ENCODE measurements around the gene PCGF1.

PCGF1 gene

DNA sequence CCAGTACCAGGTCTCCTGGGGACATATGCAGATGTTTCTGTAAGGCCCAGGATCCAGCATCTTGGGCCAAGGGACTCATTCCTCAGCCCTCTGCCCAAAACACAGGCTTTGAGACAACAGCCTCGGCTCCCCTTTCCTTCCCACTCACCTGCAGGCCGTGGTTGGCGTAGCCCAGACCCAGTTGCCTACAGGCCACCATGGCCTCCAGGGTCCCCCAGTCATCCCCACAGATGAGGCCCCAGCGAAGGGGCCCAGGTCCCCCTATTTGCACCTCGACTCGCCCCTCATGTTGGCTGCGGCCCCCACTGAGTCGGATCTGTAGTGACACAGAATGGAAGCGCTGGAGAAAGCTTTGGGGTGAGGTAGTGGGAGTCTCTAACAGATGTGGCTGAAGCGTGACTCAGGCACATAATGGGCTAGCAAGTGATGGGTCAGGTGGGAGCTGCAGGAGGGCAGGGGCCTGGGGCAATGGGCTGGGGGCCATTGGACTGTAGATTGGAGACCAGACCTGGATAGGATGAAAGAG is 28.0 kb upstream of the PCGF1 start:
- FAIRE-seq: no peak

GRCh38 chr2:74534411-74534810 is 26.9 kb upstream of the PCGF1 start:
- no peak for DNase-seq (ENCODE audit: insufficient read length)
- TF ChIP-seq TAF1 (IDR thresholded peaks at IDR 0.05; ENCODE audit: borderline replicate concordance, low read depth, low read length): no peak
- 0 out of 2 replicates have a peak, but pooled peaks have one; percentile 12 for TF ChIP-seq POLR2A (IDR thresholded peaks at IDR 0.05; ENCODE audit: low read depth, low read length)
- TF ChIP-seq POLR2AphosphoS5 (IDR thresholded peaks at IDR 0.05; ENCODE audit: low read depth, low read length): peak; percentile 44
- no peak for FAIRE-seq

More for the DNA sequence above, 28.0 kb upstream of the PCGF1 start:
- no peak for DNase-seq (ENCODE audit: insufficient read length)
- TF ChIP-seq POLR2A (IDR thresholded peaks at IDR 0.05; ENCODE audit: low read depth, low read length) (no peak), POLR2AphosphoS5 (IDR thresholded peaks at IDR 0.05; ENCODE audit: low read depth, low read length) (no peak), TAF1 (IDR thresholded peaks at IDR 0.05; ENCODE audit: borderline replicate concordance, low read depth, low read length) (no peak)

GRCh38 chr2:74533464-74533863 is 26.0 kb upstream of the PCGF1 start:
- no peak for DNase-seq (ENCODE audit: insufficient read length)
- TF ChIP-seq POLR2A (IDR thresholded peaks at IDR 0.05; ENCODE audit: low read depth, low read length) (peak; percentile 42; the same call in 1 of the 2 replicates), TAF1 (IDR thresholded peaks at IDR 0.05; ENCODE audit: borderline replicate concordance, low read depth, low read length) (no peak), POLR2AphosphoS5 (IDR thresholded peaks at IDR 0.05; ENCODE audit: low read depth, low read length) (0 out of 2 replicates have a peak, but pooled peaks have one; percentile 45)
- FAIRE-seq: no peak

- TF ChIP-seq POLR2AphosphoS5 (IDR thresholded peaks at IDR 0.05; ENCODE audit: low read depth, low read length) (no peak), POLR2A (IDR thresholded peaks at IDR 0.05; ENCODE audit: low read depth, low read length) (no peak), TAF1 (IDR thresholded peaks at IDR 0.05; ENCODE audit: borderline replicate concordance, low read depth, low read length) (no peak)
- DNase-seq (ENCODE audit: insufficient read length) (no peak), FAIRE-seq (no peak)
Measured at GRCh38 chr2:74532222-74532621, 24.7 kb upstream of the PCGF1 start.

DNA sequence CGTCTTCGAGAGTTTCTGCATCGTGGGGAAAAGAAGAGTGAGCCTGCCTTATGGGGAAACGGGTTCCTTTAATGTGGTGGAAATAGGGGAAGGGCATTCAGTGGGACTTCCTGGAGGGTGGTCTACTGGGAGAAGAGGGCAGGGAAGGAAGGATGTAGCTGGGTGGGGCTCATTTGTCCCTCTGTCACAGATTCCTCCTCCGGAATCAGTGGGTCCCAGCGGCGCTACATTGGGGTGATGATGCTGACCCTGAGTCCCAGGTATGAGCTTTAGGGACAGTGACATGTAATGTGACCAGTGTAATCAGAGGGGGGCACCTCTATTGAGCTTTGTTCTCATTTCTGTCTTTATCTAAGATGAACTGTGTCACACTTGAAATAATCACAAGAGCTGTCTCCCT is 24.2 kb upstream of the PCGF1 start:
- TF ChIP-seq TAF1 (IDR thresholded peaks at IDR 0.05; ENCODE audit: borderline replicate concordance, low read depth, low read length): no peak
- no peak for TF ChIP-seq POLR2A (IDR thresholded peaks at IDR 0.05; ENCODE audit: low read depth, low read length)
- TF ChIP-seq POLR2AphosphoS5 (IDR thresholded peaks at IDR 0.05; ENCODE audit: low read depth, low read length): no peak
- DNase-seq (ENCODE audit: insufficient read length): no peak
- FAIRE-seq: no peak

DNA sequence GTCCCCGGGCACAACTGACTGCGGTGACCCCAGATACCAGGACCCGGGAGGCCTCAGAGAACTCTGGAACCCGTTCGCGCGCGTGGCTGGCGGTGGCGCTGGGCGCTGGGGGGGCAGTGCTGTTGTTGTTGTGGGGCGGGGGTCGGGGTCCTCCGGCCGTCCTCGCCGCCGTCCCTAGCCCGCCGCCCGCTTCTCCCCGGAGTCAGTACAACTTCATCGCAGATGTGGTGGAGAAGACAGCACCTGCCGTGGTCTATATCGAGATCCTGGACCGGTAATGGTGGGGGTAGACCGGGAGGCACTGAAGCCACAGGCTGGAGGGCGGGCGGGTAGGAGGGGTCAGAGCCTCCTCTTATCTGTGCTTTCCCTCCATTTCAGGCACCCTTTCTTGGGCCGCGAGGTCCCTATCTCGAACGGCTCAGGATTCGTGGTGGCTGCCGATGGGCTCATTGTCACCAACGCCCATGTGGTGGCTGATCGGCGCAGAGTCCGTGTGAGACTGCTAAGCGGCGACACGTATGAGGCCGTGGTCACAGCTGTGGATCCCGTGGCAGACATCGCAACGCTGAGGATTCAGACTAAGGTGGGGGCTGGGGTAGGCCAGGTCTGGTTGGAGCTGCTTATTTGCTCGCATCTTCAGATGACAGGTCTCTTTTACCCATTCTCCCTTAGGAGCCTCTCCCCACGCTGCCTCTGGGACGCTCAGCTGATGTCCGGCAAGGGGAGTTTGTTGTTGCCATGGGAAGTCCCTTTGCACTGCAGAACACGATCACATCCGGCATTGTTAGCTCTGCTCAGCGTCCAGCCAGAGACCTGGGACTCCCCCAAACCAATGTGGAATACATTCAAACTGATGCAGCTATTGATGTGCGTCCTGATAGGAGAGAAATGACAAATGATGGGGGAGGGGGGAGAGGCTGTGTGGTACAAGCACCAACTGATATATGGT is 23.0 kb upstream of the PCGF1 start:
- no peak for DNase-seq (ENCODE audit: insufficient read length)
- peak; percentile 92 for FAIRE-seq

DNA sequence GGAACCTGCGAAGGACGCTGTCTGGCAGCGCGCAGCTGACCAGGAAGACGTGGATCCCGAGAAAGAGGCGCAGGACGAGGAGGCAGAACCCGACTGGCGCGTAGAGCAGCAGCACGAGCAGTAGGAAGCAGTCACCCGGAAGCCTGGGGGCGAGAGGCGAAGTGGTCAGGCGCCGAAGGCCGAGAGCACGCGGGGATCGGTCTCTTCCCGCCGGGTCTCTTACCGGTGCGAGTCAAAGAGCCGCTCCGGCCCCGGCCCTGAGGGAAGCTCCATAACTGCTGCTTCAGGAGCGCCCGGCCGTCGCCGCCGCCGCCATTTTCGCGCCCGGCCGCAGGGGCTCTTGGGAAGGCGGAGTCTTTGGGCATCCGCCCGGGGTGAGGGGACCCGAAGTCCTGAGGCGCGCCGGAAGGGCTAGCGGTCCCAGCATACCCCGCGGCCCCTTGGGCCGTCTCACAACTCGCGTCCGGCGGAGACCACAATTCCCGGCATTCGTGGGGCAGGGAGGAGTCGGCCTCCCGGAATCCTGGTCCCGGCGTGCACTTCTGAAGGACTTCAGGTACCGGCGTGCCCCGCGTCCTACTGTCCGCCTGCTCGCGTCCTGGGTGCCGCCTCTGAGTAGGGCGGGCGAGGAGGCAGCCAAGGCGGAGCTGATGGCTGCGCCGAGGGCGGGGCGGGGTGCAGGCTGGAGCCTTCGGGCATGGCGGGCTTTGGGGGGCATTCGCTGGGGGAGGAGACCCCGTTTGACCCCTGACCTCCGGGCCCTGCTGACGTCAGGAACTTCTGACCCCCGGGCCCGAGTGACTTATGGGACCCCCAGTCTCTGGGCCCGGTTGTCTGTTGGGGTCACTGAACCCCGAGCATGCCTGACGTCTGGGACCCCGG is 22.1 kb upstream of the PCGF1 start, which contains the start of the genes AUP1 and HTRA2:
TSS of gene AUP1 (minus strand) at position 350 of the 882 bp plus-strand sequence. CDS start at position 273, 77 bp downstream.
TSS of gene HTRA2 (plus strand) at position 577 of the 882 bp plus-strand sequence. CDS start at position 651, 74 bp downstream.
- TF ChIP-seq POLR2AphosphoS5 (IDR thresholded peaks at IDR 0.05; ENCODE audit: low read depth, low read length) (peak; percentile 75; the same call in 1 of the 2 replicates), TAF1 (IDR thresholded peaks at IDR 0.05; ENCODE audit: borderline replicate concordance, low read depth, low read length) (peak; percentile 95), POLR2A (IDR thresholded peaks at IDR 0.05; ENCODE audit: low read depth, low read length) (peak; percentile 91)
- FAIRE-seq: peak; percentile 93
- DNase-seq (ENCODE audit: insufficient read length): peak; percentile 99

More for the DNA sequence above, 23.0 kb upstream of the PCGF1 start:
- peak; percentile 68 for TF ChIP-seq POLR2A (IDR thresholded peaks at IDR 0.05; ENCODE audit: low read depth, low read length)
- TF ChIP-seq POLR2AphosphoS5 (IDR thresholded peaks at IDR 0.05; ENCODE audit: low read depth, low read length): peak; percentile 52; the same call in 1 of the 2 replicates
- TF ChIP-seq TAF1 (IDR thresholded peaks at IDR 0.05; ENCODE audit: borderline replicate concordance, low read depth, low read length): peak; percentile 57

DNA sequence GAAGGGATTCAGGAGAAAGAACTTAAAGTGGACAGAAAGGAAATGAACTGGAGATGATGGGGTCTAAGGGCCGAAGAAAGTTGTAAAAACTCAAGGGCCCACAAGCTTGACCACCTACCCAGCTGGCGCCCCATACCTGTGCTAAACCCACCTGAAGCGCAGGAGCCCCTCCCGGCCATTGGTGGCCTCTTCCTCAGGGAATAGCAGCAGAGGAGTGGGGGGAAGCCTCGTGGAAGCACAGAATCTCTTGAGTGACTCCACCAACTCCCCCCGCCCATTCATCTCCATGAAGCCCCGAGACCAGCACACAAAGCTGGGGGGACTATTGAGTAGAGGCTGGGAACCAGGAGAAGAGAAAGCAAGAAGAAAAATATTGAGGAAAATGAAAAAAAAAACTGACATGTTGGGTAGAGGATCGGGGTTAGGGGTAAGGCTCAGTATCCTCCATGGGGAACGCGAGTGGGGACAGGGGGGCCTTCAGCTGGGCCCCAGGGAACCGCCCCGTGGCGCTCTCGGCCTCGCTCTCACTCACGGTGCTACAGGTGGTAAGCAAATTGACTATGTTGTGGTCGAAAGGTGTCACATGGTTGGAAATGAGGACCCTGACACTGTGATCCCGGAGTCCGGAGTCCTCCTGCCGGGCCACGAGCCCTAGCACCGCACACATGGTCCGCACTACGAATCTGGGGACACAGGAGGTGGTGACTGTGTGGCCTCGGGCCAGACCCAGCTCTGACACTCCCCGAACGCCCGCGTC is 21.3 kb upstream of the PCGF1 start:
- DNase-seq (ENCODE audit: insufficient read length) (no peak), FAIRE-seq (no peak)
- TF ChIP-seq POLR2AphosphoS5 (IDR thresholded peaks at IDR 0.05; ENCODE audit: low read depth, low read length) (no peak), TAF1 (IDR thresholded peaks at IDR 0.05; ENCODE audit: borderline replicate concordance, low read depth, low read length) (no peak), POLR2A (IDR thresholded peaks at IDR 0.05; ENCODE audit: low read depth, low read length) (no peak)

- TF ChIP-seq POLR2AphosphoS5 (IDR thresholded peaks at IDR 0.05; ENCODE audit: low read depth, low read length): peak; percentile 19; the same call in 1 of the 2 replicates
- no peak for TF ChIP-seq POLR2A (IDR thresholded peaks at IDR 0.05; ENCODE audit: low read depth, low read length)
- DNase-seq (ENCODE audit: insufficient read length): no peak
- no peak for FAIRE-seq
Measured at GRCh38 chr2:74527741-74528140, 20.2 kb upstream of the PCGF1 start.

GRCh38 chr2:74526649-74527230 is 19.2 kb upstream of the PCGF1 start:
- no peak for DNase-seq (ENCODE audit: insufficient read length)
- no peak for TF ChIP-seq POLR2AphosphoS5 (IDR thresholded peaks at IDR 0.05; ENCODE audit: low read depth, low read length)
- no peak for TF ChIP-seq TAF1 (IDR thresholded peaks at IDR 0.05; ENCODE audit: borderline replicate concordance, low read depth, low read length)
- TF ChIP-seq POLR2A (IDR thresholded peaks at IDR 0.05; ENCODE audit: low read depth, low read length): no peak; the same call in 1 of the 2 replicates
- no peak for FAIRE-seq
